Peyer's patch (tissue), 4 donors: ENCODE measurements around the gene PLXNA1. TPM values are rescaled to one million over a fixed set of nuclear protein-coding genes. Genes with fewer than 3 reads are reported as not detected.

Experiments
- DNase-seq, 3 donors: peaks; one replicate each; pipeline ENCODE4 v3.0.0-alpha.2; 2017 to 2019
- H3K27ac ChIP-seq, 4 donors: fragments of 200-600 bp; sonication (generic); one replicate each; pipeline ENCODE4 v1.5.1; 2016 to 2019
- H3K27me3 ChIP-seq, 2 donors: fragments of 200-600 bp; sonication (generic); one replicate each; pipeline ENCODE4 v1.5.1; 2019
- H3K36me3 ChIP-seq, 3 donors: fragments of 200-600 bp; sonication (generic); one replicate each; pipeline ENCODE4 v1.5.1; 2016 to 2019
- H3K4me1 ChIP-seq, 4 donors: fragments of 200-600 bp; sonication (generic); one replicate each; pipeline ENCODE4 v1.5.1; 2016 to 2019
- H3K4me3 ChIP-seq, 4 donors: fragments of 200-600 bp; sonication (generic); 1 replicate in 3 of 4; 2 replicates in 1 of 4; pipeline ENCODE4 v1.5.1; 2016 to 2019; ENCODE audit warnings: mild to moderate bottlenecking in 1 of 4
- H3K9me3 ChIP-seq, 4 donors: fragments of 200-600 bp; sonication (generic); one replicate each; pipeline ENCODE4 v1.5.1; 2016 to 2019; ENCODE audit warnings: mild to moderate bottlenecking in 1 of 4
- POLR2A ChIP-seq, 2 donors: fragments of 450-650 bp; IDR thresholded peaks; one replicate each; pipeline ENCODE4 v1.5.1; 2017; ENCODE audit warnings: antibody characterized with exemption in 2 of 2, mild to moderate bottlenecking in 2 of 2, moderate library complexity in 2 of 2
- total RNA-seq, 4 donors: library from RNA; depleted of rRNA; stranded (reverse); fragments of >200 nt; gene quantifications; one replicate each; pipeline ENCODE4 v1.1.0, GENCODE V29; 2016
- TF ChIP-seq, protein P1 (sequence below), 6 experiments: fragments of 450-650 bp in 4 of 6; fragments of 200-600 bp in 2 of 6; sonication (generic) in 1 of 6; IDR thresholded peaks; one replicate each; pipeline ENCODE4 v1.5.1; 2017 to 2019; ENCODE audit warnings: antibody characterized with exemption in 6 of 6, mild to moderate bottlenecking in 3 of 6, moderate library complexity in 1 of 6

PLXNA1 gene
- total RNA-seq, 4 donors from 2014 or later: 30.1 to 54.5 (median 44.6) TPM

DNA sequence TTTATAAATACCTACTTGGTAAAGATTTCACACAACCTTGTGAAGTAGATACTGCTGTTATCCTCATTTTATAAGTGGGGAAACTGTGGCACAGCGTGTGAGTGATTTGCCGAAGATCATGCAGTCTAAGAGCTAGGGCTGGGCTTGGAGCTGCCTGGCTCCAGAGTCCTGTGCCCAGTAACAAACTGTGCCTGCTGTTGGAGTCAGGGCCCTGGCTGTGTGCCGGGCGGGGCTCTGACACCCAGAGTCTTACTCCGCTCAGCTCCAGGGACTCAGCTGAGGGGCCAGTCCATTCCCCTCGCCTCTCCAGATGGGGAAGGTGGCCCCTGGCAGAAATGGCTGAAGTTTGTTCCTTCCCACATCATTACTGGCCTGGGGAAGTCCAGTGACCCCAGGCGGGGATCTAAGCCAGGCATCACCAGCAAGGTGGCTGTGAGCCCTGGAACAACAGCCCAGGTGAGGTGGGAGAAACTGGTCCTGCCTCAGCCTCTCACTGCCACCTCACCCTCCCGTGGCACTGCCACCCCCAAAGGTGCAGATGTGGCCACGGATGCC is 17.3 kb upstream of the PLXNA1 start:
- no peak for DNase-seq
- TF ChIP-seq, protein P1, sequence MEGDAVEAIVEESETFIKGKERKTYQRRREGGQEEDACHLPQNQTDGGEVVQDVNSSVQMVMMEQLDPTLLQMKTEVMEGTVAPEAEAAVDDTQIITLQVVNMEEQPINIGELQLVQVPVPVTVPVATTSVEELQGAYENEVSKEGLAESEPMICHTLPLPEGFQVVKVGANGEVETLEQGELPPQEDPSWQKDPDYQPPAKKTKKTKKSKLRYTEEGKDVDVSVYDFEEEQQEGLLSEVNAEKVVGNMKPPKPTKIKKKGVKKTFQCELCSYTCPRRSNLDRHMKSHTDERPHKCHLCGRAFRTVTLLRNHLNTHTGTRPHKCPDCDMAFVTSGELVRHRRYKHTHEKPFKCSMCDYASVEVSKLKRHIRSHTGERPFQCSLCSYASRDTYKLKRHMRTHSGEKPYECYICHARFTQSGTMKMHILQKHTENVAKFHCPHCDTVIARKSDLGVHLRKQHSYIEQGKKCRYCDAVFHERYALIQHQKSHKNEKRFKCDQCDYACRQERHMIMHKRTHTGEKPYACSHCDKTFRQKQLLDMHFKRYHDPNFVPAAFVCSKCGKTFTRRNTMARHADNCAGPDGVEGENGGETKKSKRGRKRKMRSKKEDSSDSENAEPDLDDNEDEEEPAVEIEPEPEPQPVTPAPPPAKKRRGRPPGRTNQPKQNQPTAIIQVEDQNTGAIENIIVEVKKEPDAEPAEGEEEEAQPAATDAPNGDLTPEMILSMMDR (IDR thresholded peaks at IDR 0.05): no peak
- TF ChIP-seq POLR2A (IDR thresholded peaks at IDR 0.05): no peak
- no peak overlapping the region for H3K27ac ChIP-seq
- H3K4me3 ChIP-seq: no peak overlapping the region
- no peaks in the 10 kb centered on the region for H3K4me1 ChIP-seq
- no peaks in the 10 kb centered on the region for H3K27me3 ChIP-seq
- H3K36me3 ChIP-seq: no peaks in the 10 kb centered on the region
- no peaks in the 10 kb centered on the region for H3K9me3 ChIP-seq

DNA sequence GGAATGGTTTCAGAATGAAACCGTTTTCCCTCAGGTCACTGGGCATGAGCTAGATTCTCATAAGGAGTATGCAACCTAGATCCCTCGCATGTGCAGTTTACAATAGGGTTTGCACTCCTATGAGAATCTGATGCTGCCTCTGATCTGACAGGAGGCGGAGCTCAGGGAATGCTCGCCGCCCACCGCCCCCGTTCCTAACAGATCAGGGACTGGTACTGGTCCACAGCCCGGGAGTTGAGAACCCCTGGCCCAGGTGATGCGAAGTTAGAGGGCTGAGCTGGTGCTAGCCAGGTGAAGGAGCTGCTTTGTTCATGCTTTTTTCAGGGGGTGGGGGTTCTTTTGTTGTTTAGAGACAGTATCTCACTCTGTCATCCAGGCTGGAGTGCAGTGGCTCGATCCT is 15.5 kb upstream of the PLXNA1 start:
- Histone ChIP-seq H3K27ac (no peak overlapping the region), H3K27me3 (no peaks in the 10 kb centered on the region), H3K4me3 (no peak overlapping the region), H3K9me3 (no peaks in the 10 kb centered on the region), H3K36me3 (no peaks in the 10 kb centered on the region), H3K4me1 (peaks cover 0 to 4% (median 0%) of the 10 kb centered on the region in 4 donors)
- TF ChIP-seq, protein P1 (IDR thresholded peaks at IDR 0.05): no peak
- DNase-seq: no peak

DNA sequence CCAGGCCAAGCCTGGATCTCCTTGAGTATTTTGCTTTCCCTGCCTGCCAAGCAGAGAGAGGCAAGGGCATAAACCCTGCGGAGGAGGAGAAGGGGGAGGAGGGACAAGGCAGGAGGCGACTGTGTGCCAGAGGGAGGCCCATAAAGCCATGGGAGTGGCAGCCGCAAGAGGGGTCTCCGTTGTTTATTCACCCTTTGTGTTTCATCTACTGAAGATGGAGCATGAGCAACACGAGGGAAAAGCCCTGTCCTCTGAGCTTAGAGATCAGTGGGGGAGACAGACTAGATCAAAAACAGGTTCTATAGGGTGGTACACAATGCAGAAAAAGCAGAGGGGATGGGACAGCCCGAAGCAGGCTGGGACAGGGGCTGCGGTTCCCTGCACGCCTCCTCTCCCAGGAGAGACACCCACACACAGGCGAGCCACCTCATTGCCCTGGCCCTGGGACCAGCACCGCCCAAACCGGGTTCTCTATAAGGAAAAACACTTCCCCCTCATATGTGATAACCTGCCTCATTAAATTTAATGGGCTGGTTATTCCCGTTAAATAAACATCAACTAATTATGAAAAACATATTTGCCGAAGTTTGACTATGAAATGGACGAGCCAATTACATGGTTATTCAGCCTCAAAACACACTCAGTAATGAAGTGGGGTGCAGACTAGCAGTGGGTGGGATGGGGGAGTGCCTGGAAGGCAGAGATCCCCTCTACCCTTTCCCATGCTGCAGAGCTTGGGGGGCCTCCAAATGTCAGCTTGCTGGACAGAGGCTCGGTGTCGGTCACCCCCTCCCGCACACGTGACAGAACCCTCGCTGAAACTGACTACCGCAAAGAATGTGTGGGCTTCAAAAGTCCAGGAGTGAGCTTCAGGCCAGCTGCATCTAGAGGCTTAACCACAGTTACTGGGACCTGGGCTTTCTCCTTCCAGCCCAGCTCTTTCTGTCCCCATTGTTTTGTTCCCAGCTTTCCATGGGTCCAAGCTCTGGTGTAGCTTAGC is 14.2 kb upstream of the PLXNA1 start:
- Histone ChIP-seq H3K4me1 (peaks cover 0 to 7% (median 0%) of the 10 kb centered on the region in 4 donors), H3K36me3 (no peaks in the 10 kb centered on the region), H3K27ac (no peak overlapping the region), H3K4me3 (no peak overlapping the region), H3K9me3 (no peaks in the 10 kb centered on the region), H3K27me3 (no peaks in the 10 kb centered on the region)
- DNase-seq: no peak
- TF ChIP-seq, protein P1 (IDR thresholded peaks at IDR 0.05): no peak
- TF ChIP-seq POLR2A (IDR thresholded peaks at IDR 0.05): no peak

DNA sequence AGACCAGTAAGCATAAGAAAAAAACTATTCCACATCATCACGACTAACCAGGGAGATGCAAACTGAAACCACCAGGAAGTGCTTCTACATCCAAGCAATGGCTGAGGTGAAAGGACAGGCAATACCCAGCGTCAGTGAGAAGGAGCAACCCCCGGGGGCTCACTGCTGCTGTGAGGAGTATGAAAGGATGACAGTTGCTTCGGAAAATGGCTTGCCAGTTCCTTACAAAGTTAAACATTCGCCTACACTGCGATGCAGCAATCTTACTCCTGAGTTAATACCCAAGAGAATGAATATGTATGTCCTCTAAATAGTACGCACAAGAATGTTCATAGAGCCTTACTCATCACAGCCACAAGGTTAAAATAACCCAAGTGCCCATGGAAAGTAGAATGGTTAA is 13.3 kb upstream of the PLXNA1 start:
- TF ChIP-seq, protein P1 (IDR thresholded peaks at IDR 0.05): no peak
- TF ChIP-seq POLR2A (IDR thresholded peaks at IDR 0.05): no peak
- DNase-seq: no peak
- H3K27ac ChIP-seq: no peak overlapping the region
- H3K9me3 ChIP-seq: peaks cover 0 to 3% (median 0%) of the 10 kb centered on the region in 4 donors
- no peak overlapping the region for H3K4me3 ChIP-seq
- H3K36me3 ChIP-seq: no peaks in the 10 kb centered on the region
- H3K4me1 ChIP-seq: peaks cover 0 to 7% (median 0%) of the 10 kb centered on the region in 4 donors
- H3K27me3 ChIP-seq: no peaks in the 10 kb centered on the region

DNA sequence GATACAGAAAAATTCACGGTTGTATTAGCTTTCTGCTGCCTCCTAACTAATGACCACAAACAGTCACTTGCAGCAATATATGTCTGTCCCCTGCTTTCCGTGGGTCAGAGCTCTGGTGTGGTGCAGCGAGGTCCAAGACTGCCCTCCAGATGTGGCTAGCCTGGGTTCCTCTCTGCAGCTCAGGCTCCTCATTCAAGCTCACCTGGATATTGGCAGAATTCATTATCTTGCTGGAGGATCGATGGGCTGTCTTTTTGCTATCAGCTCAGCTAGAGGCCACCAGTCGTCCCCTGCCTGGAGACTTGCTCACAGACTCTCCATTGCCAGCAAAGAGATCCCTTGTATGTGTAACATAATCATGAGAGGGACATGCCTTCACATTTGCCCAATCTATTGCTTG is 12.8 kb upstream of the PLXNA1 start:
- TF ChIP-seq, protein P1 (IDR thresholded peaks at IDR 0.05): no peak
- TF ChIP-seq POLR2A (IDR thresholded peaks at IDR 0.05): no peak
- no peaks in the 10 kb centered on the region for H3K27me3 ChIP-seq
- peaks cover 0 to 7% (median 0%) of the 10 kb centered on the region in 4 donors for H3K4me1 ChIP-seq
- DNase-seq: no peak
- H3K9me3 ChIP-seq: peaks cover 0 to 8% (median 0%) of the 10 kb centered on the region in 4 donors
- H3K36me3 ChIP-seq: no peaks in the 10 kb centered on the region
- no peak overlapping the region for H3K4me3 ChIP-seq
- H3K27ac ChIP-seq: no peak overlapping the region
